DLD1 (cell line): Measurements from ENCODE around the gene RPUSD3.
"Not testable (repeated sequence)": the region's sequence is repeated elsewhere in the genome, so short reads cannot be mapped to it uniquely, and the experiment has no call there.

Experiments used
- in situ Hi-C: cut with HindIII; loops from 2 replicates; pipeline ENCODE4 v1.10.0; 2017; ENCODE audit warnings: low sequenced_read_pairs

RPUSD3 gene, protein sequence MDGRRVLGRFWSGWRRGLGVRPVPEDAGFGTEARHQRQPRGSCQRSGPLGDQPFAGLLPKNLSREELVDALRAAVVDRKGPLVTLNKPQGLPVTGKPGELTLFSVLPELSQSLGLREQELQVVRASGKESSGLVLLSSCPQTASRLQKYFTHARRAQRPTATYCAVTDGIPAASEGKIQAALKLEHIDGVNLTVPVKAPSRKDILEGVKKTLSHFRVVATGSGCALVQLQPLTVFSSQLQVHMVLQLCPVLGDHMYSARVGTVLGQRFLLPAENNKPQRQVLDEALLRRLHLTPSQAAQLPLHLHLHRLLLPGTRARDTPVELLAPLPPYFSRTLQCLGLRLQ

DNA sequence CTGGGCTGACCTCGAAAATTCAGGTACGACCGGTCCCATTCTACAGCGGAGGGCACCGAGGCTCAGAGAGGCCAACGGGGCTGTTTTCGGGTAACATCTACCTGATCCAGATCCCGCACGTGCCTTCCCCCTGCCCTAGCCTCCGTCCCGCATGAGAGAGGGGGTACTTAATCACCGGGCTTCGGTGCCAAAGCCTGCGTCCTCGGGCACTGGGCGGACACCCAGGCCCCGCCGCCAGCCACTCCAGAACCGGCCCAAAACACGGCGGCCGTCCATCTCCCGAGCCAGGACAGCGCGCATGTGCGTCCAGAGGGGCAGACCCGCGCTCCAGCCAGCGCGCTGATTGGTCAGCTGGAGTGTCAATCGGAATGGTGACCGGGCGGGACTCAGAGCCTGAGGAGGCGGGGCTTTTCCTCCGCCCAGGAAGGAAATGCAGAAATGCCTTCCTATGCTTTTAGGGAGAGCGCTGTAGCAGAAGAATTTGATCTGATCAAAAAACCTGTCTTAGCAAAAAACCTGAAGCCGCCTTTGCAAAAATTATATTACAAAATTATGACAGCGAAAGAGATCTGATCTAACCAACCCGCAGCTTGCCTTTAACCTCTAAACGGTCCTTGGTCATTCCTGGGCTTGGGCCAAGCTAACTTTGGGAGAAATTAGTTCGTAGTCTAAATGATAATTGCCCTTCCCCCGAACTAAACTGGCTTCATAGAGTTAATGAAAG is at the start of gene RPUSD3:
TSS of gene RPUSD3 (minus strand) at position 294 of the 724 bp plus-strand sequence. CDS start at position 276, 18 bp downstream.
- in situ Hi-C loops = no loop called here

DNA sequence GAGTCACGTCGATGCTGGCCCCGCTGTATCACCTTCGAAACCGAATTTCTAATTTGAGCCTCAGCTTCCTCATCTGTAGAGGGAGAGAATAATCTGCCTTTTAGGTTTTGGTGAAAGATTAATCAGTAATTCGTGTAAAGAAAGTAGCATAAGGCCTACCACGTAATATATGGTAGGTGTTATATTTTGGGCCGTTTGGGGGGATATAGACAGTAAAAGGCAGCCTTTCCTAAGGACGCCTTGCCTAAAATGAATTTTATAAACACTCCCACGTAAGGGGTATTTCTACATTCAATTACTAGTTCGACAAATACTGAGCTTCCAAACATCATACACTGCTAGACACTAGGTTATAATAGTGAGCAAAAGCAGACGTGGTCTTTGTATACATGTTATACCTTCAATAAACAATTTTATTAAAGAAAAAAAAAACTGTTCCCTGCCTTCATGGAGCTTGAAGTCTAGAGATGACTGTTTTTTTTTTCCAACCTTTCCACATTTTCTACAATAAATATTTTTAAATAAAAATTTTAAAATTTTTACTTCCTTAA is 47.3 kb upstream of the RPUSD3 start:
- in situ Hi-C loops = no loop called here

DNA sequence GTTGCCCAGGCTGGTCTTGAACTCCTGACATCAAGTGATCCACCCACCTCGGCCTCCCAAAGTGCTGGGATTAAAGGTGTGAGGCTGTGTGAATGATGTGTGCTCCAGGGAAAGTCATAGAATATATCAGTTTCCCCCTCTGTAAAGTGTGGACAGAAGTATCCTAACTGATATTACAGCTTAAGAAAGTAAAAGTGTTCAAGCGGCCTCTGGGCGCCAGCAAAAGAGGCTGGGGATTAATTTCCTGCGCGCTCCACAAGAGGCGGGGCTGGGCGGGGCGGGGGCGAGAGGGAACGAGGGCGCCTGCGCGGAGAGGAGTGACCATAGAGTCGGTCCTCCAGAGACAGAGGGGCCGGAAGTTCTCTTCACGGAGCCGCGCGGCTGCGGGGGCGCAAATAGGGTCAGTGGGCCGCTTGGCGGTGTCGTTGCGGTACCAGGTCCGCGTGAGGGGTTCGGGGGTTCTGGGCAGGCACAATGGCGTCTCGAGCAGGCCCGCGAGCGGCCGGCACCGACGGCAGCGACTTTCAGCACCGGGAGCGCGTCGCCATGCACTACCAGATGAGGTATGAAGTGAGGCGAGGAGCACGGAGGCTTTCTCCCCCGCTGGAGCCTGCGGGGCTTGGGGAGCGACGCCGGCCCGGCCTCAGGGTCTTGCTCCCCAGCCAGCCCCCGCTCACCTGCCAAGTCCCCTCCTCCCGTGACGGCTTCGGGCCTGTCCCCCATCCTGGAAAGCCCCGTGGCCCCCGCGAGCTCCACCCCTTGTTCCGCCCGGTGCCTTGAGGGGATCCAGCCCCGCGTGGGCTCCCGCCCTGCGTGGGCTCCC is 46.7 kb upstream of the RPUSD3 start, which contains the start of gene JAGN1:
TSS of gene JAGN1 (plus strand) at position 362 of the 823 bp plus-strand sequence. CDS start at position 475, 113 bp downstream.
- in situ Hi-C loops = no loop called here

DNA sequence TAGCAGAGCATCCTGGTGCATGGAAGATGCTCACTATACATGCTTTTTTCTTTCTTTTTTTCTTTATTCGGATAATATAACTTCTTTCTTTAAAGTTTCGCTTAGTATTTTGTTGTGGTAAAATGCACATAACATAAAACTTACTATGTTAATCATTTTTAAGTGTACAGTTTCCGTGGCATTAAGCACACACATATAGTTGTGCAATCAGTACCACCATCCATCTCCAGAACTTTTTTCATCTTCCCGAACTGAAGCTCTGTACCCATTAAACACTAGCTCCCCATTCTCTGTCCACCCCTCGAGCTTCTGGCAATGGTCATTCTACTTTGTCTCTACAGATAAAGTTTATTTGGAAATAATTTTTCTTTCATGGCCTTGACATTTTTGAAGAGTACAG is 45.6 kb upstream of the RPUSD3 start:
- in situ Hi-C loops = no loop called here

DNA sequence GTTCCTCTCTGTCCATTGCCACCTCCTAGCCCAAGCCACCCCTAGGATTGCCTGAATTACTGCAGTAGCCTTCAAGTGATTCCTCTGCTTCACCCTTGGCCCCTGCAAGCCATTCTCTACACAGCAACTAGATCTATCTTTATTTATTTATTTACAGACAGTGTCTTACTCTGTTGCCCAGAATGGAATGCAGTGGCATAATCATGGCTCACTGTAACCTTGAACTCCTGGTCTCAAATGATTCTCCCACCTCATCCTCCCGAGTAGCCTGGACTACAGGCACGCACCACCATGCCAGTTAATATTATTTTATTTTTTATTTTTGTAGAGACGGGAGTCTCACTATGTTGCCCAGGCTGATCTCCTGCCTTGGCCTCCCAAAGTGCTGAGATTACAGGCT is 44.7 kb upstream of the RPUSD3 start:
- in situ Hi-C loops = no loop called here

DNA sequence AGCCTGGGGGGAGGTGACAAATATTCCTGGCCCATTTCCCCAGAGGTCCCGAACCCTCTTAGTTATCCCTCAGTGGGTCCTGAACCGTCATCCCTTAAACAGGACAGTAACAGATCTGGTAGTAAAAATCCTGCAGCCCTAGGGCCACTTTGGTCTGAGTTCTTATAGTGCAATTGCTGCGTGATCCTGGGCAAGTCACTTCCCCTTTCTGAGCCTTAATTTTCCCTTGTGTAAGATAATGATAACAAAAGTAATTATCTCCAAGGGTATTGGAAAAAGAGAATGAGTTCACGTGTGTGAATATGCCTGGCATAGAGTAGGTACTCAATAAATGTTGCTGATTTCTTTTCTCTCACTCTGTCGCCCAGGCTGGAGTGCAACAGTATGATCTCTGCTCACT is 43.7 kb upstream of the RPUSD3 start:
- in situ Hi-C loops = no loop called here

DNA sequence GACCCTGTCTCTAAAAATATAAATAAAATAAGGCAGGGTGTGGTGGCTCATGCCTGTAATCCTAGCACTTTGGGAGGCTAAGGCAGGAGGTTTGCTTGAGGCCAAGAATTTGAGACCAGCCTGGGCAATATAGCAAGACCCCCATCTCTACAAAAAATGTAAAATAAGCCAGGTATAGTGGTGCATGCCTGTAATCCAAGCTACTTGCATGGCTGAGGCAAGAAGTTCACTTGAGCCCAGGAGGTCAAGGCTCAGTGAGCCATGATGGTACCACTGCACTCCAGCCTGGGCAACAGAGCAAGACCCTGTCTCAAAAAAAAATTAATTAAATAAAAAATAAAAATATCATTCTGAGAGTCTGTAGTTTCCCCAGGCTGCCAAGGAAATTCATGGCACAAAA is 42.5 kb upstream of the RPUSD3 start:
- in situ Hi-C loops = no loop called here

DNA sequence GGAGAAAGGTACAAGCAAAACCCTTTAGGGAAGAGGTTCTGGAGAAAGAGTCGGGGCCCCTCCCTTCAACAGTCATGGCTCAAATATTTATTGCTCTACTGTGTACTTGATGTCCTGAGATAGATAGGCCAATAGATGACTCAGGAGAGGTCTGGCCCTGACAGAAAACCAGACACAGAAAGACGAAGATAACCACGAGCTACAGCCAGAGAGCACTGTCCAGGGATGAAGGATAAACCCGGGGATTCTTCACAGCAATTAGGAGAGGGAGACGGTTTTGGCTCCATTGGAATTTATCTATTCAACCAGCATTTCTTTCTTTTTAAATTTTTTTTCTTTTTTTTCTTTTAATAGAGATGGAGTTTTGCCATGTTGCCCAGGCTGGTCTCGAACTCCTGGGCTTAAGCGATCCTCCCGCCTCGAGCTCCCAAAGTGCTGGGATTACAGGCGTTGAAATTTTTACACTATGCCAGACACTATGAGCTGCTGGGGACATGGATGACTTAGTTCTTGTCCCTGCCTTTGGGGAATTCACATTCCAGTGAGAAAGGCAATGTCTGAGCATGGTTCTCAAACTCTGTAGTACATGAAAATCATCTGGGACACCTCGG is 40.9 kb upstream of the RPUSD3 start:
- in situ Hi-C loops = no loop called here

DNA sequence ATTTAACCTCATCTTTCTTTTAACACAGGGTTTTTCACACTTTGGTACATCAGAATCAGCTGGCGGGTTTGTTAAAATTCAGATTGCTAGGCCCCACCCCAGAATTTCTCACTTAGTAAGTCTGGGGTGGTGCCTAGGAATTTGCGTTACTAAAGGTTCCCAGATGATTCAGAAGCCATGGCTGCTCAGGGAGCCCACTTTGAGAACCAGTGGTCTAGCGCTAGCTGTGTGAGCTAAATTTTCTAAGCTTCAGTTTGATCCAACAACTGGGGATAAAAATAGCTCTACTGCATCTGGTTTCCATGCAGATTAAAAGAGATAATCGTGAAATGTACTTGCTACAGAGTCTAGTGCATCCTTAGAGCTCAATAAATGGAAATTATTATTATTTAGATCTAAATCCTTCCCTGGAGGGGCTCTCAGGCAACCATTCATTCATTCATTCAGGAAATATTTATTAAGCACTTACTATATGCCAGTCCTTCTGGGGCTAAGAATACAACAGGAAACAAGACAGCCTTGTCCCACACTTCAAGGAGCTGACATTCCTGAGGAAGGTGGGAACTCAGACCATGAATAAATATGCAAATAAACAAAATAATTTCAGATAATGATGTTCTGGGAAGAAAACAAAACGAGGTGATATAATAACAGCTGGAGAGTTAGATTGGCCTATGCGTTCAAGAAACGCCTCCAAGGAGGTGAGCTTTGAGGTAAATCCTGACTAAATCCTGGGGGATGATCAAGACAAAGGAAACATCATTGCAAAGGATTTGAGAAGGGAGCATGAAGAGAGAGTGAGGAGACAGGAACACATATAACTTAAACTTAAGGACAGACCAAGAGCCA is 40.1 kb upstream of the RPUSD3 start:
- in situ Hi-C loops = no loop called here

DNA sequence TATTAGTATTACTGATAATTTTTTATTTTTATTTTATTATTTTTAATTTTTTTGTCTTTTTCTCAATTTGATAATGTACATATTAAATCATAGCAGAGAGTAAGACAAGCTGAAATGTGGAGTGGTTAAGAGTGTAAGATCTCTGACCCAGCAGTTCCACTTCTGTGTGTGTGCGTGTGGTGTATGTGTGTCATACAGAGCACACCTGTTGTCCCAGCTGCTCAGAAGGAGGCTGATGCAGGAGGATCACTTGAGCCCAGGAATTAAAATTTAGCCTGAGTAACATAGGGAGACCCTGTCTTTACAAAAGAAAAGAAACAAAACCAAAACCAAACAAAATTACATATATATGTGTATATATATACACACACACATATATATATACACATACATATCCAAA is 37.6 kb upstream of the RPUSD3 start:
- in situ Hi-C loops = no loop called here

DNA sequence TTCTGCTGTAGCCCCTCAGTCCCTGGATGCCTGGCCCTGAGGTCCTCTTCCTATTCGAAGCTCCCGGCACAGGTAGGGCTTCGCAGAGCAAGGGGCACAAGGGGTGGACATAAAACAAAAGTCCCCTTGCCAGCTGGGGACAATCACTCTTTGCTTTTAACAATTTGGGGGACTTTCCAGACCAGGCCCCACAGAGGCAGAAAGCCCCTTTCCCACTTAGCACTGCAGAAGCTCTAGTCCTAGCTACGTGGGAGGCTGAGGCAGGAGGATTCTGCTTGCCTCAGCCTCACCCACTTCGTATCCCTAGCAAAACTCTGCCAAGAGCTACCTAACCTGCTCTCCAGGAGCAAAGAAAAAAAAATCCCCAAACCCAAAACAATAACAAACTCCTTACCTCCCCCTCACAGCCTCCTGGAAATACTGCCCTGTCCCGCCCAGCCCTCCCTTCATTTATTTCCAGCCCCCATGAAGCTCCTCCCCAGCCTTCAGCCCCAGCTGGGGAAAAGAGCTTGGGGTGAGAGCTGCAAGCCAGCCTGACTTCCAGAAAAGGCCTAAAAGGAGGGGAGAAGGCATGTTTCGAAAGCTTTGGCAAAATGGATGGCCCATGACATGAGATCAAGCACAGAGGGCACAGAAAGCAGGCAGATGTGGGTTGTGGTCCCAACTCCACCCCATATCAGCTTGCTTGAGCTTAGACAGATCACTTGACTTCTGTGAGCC is 36.2 kb upstream of the RPUSD3 start, which contains the start of gene CIDEC:
TSS of gene CIDEC (minus strand) at position 424 of the 720 bp plus-strand sequence. CDS start 1,767 bp downstream, outside the sequence.
- in situ Hi-C loops = no loop called here

DNA sequence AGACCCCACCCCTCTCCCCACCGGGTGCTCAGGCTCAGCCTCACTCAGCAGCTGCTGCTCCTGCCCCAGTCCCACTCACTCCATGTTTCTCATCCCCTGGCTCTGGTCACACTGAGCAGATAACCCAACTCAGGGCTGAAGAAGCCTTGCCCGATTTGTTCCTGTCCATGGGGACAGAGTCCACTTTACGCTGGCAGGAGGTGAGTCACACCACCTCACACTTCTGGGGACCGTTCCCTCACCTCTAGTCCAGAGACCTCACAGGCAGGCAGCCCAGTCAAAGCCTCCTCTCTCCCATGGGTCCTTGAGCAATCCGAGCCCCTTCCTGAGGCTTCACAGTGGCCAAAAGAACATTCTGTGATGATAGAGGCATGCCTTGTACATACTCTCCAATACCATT is 34.9 kb upstream of the RPUSD3 start:
- in situ Hi-C loops = no loop called here

DNA sequence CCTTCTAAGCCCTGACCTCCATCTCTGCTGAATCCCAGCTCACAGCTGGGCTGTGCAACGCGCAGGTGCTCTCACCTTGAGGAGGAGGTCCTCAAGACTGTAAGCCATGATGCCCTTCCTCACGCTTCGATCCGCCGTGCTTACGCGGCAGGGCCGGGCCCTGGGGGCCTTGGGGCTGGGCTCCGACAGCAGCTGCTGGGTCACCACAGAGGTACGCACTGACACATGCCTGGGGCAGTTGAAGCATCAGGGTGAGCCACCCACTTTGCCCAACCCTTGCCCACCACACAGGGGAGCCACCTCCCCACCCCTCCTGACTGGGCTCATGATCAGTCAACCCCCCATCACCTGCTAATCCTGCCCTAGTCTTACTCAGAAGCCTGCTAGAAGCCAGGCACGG is 33.2 kb upstream of the RPUSD3 start:
- in situ Hi-C loops = no loop called here

DNA sequence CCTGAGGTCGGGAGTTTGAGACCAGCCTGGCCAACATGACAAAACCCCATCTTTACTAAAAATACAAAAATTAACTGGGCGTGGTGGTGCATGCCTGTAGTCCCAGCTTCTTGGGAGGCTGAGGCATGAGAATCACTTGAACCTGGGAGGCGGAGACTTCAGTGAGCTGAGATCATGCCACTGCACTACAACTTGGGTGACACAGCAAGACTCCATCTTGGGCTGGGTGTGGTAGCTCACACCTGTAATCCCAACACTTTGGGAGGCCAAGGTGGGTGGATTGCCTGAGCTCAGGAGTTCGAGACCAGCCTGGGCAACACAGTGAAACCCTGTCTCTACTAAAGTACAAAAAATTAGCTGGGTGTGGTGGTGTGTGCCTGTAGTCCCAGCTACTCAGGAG is 32.4 kb upstream of the RPUSD3 start:
- in situ Hi-C loops = not testable (repeated sequence)

DNA sequence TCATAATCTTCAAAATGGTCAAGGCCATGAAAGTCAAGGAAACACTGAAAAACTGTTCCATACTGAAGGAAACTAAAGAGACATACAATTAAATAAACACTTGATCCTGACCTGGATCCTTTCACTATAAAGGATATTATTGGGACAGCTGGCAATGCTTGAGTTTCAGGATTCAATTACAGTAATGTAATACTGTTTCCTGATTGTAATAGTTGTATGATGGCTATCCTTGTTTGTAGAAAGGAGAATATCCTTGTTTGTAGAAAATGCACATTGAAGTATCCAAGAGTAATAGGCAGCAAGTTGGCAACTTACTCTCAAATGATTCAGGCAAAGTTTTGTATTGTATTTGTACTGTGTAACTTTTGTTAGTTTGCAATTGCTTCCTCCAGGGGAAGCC is 31.6 kb upstream of the RPUSD3 start:
- in situ Hi-C loops = no loop called here

DNA sequence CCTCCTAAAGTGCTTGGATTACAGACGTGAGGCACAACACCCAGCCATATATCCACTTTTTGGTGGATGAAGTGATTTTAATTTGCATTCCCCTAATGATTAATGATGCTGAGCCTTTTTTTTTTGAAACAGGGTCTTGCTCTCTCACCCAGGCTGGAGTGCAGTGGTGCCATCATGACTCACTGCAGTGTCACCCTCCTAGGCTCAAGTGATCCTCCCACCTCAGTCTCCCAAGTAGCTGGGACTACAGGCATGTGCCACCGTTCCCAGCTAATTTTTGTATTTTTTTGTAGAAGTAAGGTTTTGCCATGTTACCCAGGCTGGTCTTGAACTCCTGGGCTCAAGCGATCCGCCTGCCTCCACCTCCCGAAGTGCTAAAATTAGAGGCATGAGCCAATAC is 28.3 kb upstream of the RPUSD3 start:
- in situ Hi-C loops = not testable (repeated sequence)

DNA sequence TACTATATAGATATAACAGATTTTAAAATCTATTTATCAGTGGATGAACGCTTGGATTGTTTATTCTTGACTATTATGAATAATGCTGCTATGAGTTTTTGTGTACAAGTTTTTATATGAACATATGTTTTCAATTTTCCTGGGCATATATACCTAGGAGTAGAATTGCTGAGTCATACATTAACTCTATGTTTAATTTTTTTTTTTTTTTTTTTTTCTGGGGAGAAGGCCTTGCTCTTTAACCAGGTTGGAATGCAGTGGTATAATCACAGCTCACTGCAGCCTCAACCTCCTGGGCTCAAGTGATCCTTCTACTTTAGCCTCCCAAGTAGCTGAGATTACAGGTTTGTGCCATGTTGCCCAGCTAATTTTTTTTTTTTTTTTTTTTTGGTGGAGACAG is 27.2 kb upstream of the RPUSD3 start:
- in situ Hi-C loops = no loop called here

DNA sequence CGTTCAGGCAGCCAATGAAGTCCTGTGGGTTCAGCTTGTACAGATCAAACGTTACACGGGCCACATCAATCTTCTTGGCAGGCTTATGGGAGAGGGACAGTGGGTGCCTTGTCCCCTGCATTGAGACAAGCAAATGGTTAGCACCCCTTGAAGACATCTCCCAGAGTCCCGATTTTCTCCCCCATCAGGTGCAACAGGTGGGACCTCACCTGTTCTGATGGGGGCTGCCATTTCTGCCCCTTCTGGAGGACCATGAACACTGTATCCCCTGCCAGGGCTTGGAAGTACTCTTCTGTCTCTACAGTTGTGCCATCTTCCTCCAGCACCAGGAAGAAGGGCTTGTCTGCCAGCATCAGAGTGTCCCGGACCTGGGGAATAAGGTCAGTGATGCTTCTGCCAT is 26.1 kb upstream of the RPUSD3 start:
- in situ Hi-C loops = loop anchor here (10.0 kb wide), 1 partner anchor 145 kb away; no protein-coding TSS in a partner anchor

DNA sequence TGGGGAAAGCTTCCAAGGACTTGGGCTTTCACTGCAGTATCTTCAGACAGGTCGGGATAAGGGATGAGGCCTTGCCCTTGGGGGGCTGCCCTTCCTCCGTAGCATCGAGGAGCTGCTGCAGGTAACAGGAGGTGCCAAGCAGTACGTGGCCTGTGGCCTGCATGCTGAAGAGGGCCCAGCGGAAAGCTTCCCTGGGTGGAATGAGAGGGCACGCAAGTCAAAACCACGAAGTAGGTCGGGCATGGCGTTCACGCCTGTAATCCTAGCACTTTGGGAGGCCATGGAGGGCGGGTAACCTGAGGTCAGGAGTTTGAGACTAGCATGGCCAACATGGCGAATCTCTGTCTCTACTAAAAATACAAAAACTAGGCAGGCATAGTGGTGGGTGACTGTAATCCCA is 23.3 kb upstream of the RPUSD3 start:
- in situ Hi-C loops = loop anchor here (10.0 kb wide), 1 partner anchor 148 kb away; no protein-coding TSS in a partner anchor
